GM13977 (cell line): ENCODE data around the gene MED9.

Source experiments
- DNase-seq: peaks from one replicate; pipeline ENCODE4 v3.0.0; 2012; ENCODE audit warnings: low spot score
- in situ Hi-C: fragments of 300-500 bp; cut with MboI; formaldehyde crosslinking; loops from one replicate; pipeline ENCODE4 v1.12.0; 2022; ENCODE audit warnings: low sequenced_read_pairs, low pct_unique_long_range_greater_than_20kb, mixed read lengths, inconsistent platforms; ENCODE audit not compliant: unreplicated experiment
- TF ChIP-seq, protein P1 (sequence below): IDR thresholded peaks from 2 replicates; pipeline ENCODE4 v1.5.1; 2012; ENCODE audit warnings: mild to moderate bottlenecking, control low read depth; ENCODE audit not compliant: insufficient read depth; ENCODE audit errors: extremely low read depth, missing control alignments

MED9 gene

DNA sequence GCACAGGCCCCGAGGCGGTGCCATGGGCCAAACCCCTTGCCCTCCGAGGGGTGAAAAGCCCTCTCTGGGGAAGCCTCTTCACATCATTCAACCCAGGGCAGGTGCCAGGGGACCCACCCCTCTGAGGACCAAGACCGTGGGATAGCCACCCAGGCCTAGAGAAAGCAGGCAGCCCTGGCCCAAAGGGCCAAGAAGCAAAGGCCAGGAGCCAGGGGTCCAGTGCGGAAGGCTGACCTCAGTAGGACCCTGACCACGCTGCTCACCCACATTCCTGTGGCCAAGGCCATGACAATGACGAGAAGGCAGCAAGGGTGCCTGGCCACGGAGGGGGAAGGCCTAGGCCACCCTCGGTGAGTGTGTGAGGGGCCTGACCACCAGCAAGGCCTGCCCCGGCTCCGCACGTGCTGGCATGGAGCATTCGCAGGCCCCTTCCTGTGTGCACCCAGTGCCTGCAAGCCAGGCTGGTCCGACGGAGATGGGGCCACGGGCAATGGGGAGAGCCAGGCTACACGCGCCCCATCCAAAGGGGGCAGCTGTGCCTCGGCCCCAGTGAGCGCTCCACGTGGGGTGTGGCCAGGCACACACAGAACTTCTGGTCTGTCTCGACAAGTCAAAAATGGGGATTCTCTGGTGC is 43.9 kb downstream of the MED9 start:
- in situ Hi-C loops: no loop called here
- TF ChIP-seq, protein P1, sequence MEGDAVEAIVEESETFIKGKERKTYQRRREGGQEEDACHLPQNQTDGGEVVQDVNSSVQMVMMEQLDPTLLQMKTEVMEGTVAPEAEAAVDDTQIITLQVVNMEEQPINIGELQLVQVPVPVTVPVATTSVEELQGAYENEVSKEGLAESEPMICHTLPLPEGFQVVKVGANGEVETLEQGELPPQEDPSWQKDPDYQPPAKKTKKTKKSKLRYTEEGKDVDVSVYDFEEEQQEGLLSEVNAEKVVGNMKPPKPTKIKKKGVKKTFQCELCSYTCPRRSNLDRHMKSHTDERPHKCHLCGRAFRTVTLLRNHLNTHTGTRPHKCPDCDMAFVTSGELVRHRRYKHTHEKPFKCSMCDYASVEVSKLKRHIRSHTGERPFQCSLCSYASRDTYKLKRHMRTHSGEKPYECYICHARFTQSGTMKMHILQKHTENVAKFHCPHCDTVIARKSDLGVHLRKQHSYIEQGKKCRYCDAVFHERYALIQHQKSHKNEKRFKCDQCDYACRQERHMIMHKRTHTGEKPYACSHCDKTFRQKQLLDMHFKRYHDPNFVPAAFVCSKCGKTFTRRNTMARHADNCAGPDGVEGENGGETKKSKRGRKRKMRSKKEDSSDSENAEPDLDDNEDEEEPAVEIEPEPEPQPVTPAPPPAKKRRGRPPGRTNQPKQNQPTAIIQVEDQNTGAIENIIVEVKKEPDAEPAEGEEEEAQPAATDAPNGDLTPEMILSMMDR: no peak
- DNase-seq: no peak

DNA sequence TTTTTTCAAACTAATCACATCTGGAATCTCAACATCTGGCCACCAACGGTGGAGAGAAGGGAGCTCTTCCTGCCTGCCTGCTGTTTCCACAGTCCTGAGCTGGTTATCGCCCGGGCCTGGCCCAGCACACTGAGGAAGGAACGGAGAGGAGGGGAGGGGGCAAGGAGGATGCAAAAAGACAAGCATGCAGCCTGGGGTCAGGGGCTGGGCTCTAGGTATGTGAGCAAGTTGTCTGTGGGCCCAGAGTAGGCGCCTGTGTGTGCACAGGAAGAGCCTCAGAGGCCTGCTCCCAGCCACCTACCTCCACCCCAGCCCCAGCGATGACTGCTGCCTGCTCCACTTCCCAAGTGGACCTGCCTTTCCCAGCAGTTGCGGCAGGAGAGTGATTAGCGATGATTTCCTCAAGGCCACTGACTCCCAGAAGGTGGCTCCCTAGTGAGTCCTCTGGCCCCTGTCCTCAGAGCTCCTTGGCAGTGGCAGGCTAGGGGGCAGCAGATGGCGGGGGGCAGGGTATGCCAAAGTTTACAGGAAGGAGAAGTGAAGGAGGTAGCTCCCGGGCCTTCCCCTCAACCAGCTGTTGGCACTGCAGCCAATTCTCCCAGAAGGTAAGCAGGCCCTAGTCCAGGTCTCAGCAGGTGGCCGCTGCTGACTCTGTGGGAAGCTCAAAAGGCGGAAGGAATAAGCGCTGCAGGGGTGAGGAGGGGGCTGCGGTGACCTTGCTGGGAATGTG is 46.4 kb downstream of the MED9 start:
- no peak for DNase-seq
- TF ChIP-seq, protein P1: no peak
- in situ Hi-C loops: no loop called here

DNA sequence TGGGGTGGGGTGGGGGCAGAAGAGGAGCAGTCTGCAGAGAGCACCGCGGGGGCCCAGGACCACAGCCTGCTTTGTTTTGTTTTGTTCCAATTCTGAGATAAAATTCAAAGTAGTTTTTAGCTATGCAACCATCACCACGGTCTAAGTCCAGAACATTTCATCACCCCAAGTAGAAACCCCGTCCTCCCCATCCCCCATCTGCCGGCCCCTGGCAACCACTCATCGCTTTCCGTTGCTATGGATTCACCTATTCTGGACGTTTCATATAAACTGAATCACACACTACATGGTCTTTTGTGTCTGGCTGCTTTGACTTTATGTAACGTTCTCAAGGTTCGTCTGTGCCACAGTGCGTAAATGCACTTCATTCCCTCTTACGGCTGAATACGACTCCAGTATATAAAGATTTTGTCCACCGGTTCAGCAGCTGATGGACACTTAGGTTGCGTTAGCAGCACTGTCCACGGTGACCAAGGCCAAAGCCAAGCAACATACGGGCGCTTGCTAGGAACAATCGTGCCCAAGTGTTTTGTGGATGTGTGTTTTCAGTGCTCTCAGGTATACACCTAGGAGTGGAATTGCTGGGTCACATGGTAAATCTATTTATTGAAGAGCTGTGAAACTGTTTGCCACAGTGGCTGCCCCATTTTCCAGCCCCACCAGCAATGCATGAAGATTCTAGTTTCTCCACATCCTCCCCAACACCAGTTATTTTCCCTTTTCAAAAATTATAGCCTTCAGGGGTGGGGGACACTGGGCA is 47.1 kb downstream of the MED9 start:
- TF ChIP-seq, protein P1: no peak
- no peak for DNase-seq
- in situ Hi-C loops: no loop called here

DNA sequence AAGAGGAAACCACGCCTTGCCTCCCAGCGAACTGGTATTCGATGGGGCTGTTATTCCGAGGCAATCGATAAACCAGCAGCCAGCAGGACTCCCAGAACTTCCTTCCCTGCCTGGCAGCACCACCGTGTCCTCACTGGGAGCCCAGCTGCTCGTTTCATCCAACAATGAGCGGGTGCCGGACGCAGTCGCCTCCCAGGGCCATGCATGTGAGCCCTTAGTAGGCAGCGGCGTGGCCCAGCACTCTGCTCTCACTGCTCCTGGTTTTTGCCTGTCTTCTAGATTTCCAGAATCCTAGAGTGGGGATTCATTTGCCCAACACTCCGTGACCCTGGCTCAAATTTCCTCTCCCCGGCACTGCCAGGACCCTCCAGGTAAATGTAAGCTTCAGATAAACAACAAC is 48.5 kb downstream of the MED9 start:
- in situ Hi-C loops: no loop called here
- TF ChIP-seq, protein P1: no peak
- no peak for DNase-seq

DNA sequence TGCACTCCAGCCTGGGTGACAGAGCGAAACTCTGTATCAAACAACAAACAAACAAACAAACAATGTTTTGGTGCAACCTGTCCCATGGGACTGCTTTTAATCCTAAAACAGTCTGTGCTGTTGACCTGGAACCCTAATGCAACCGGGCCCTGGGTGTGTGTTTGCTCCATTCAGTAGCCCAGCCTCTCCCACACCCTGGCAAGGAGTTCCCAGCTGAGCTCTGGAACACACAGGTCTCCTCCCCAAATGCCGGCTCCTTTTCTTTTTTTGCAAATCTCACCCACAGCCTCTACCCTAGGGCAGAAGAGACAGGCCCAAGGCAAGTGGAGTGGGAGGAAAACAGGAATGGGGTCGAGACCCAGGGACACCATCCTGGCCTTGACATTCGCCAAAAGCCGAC is 49.2 kb downstream of the MED9 start:
- no peak for DNase-seq
- in situ Hi-C loops: no loop called here
- TF ChIP-seq, protein P1: no peak

DNA sequence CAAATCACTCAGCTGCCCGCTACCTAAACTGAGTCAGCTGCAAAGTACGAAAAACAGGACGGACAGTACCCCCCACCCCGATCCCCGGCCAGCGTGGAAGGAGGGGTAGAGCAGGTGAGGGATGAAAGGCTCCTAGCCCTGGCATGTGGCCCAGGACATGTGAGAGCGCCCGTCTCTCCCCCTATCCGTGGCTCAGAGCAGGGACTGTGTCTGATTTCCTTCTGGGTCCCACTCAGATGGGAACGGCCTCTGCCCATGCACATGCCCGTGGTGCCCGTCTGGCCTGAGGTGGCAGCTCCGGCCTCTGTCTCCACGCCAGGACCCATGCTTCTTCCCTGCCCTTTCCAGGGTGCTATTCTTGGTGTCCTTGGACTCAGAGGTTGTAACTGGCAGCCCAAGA is 49.6 kb downstream of the MED9 start:
- in situ Hi-C loops: no loop called here
- TF ChIP-seq, protein P1: no peak
- no peak for DNase-seq
